HG02852 (cell line): ENCODE data around the gene PRKCE.

Experiments used
- ATAC-seq: cut with Tn5 transposase; IDR thresholded peaks from one replicate; pipeline ENCODE4 v1.9.1; 2021; ENCODE audit warnings: mild to moderate bottlenecking, moderate library complexity; ENCODE audit not compliant: unreplicated experiment

Gene PRKCE

DNA sequence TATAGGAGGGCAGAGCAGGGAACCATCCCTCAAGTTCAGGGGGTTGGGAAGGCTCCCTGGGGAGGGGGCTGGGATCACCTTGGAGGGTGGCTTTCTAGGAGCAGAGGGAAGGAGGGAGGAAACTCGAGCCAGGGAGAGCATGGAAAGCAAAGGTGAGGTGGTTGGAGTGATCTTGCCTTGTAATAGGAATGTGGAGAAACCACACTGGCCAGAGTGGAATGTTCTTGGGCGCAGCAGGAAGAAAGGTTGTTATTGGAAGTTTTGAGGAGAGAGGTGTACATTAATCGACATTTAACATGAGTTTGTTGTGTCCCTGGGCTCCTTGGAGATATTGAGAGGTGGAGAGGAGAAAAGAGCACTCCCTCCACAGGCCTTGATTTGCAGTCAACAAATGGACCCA is 272.2 kb downstream of the PRKCE start:
- no peak for ATAC-seq

DNA sequence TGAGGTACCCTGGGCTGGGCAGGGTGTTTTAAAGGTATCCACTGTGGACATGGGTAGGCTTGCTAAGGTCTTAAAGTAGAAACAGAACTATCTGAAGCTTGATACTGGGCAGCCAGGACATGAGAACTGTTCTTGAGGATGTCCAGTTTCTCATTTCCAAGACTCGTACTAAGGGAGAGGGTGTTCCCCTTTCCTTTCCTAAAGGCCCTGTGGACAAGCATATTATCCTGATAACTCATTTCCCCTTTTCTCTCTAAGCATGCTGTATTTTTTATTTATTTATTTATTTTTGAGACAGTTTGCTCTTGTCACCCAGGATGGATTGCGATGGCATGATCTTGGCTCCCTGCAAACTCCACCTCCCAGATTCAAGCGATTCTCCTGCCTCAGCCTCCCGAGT is 273.6 kb downstream of the PRKCE start:
- ATAC-seq, result no peak

DNA sequence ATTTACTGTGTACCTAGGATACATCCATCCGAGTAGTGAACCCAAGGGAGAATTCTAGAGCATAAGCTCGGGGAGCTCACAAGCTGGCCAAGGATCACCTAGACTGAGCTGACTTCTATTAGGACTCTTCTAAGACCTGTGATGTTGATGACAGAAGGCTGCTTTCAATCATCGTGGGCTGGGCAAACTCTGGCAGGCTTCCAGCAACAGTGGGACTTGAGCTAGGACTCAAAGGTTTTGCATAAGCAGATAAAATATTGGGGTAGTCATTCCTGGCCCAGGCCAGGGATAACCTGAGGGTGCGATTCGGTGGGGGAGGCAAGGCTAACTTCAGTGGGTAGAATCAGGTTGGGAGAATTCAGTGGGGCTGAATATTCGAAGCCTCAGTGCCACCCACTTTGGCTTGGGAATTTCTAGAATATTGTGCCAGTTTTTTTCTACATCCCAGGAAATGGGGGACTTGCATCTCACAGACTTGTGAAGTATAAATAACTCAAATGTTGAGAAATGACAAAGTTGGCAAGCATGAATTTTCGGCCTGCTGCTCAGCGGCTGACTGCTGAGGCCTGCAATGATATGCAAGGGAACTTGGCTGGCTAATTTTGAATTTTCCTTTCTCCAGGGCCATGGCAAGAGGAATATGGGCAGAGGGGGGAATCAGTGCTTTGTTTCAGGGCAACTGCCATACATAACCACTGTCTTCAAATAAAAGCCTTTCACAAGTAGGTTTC is 274.3 kb downstream of the PRKCE start:
- no peak for ATAC-seq

DNA sequence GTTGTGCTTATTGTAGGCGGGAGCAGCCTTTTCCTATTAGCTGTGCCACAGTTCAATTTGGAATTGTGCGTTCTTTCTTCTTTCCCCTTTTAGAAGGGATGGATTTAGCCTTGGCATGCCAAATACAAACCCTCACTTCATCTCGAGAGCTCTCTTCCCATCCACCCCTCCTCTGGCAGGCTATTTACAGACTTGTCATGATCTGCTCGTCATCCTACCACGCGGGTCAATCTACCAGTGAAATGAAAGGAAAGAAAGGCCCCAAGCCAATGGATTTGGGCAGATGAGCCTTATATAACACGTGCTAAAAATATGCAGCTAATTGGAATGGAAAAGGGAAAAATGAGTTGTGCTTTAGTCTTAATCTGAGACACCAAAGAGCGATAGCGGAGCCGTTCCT is 277.5 kb downstream of the PRKCE start:
- ATAC-seq, result no peak

DNA sequence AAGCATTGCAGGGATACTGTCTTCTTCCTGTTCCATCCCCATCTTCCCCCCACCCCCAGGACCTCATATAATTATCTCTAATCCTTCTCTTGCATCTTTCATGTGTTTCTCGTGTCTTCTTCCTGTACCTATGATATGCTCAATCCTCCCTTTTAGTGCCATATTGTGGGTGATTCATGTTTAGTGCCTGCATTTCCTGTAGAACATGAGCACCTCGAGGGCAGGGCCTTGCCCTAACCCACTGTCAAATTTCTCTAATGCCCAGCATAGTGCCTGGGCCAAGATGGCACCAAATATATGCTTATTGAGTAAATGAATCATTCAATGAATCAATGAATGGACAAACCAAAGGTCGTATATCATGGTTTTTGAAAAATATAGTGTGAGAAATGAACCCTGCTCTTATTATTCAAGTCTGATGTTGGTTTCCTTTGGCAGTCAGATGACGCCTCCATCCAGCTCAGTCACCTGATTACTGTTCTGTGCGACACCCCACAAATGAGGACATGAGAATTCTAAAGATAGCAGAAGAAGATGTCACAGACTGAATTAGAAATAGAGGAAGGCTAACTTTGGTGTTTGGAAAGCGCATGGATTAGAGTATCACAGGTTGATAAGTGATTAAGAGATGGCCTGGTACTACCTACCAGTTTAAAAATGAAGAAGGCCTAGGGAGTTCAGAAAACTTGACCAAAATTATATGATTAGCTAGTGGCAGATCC is 278.4 kb downstream of the PRKCE start:
- ATAC-seq, result no peak

DNA sequence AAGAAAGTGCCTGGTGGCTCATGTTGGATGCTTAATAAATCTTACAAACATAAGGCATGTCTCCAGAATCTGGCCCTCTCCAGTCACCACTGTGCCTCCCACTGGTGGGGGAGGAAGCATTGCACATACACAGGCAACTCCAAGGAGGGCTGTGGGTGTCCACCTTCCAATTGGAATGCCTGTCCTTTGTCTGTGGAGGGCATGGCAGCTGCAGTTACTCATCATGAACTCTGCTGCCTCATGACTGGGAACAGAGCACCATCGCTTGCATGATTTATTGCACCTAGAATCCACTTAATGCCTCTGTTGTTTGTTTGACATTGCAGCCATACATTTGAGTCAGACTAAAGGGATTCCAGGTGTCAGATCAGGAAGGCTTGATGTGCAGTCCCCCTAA is 278.9 kb downstream of the PRKCE start:
- ATAC-seq, result no peak

DNA sequence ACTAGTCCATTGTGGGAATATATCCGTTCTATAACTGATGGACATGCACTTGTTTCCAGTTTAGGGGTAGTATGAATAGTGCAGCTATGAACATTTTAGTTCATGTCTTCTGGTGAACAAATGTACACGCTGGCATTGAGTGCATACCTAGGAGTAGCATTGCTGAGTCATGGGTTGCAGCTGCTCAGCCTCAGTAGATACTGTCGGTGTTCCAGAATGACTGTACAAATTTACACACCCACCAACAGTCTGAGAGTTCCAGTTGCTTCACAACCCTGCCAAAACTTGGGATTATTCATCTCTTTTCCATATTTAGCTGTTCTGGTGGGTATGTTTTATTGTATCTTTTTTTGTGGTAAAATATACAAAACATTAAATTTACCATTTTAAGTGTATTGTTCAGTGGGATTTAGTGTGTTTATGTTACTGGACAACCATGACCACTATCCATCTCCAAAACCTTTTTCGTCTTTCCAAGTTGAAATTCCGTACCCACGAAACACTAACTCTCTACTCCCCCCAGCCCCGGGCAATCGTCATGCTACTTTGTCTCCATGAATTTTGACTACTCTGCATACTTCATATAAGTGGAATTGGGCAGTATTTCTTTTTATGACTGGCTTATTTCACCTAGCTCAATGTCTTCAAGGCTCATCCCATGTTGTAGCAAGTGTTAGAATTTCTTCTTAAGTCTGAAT is 281.0 kb downstream of the PRKCE start:
- ATAC-seq, result no peak

DNA sequence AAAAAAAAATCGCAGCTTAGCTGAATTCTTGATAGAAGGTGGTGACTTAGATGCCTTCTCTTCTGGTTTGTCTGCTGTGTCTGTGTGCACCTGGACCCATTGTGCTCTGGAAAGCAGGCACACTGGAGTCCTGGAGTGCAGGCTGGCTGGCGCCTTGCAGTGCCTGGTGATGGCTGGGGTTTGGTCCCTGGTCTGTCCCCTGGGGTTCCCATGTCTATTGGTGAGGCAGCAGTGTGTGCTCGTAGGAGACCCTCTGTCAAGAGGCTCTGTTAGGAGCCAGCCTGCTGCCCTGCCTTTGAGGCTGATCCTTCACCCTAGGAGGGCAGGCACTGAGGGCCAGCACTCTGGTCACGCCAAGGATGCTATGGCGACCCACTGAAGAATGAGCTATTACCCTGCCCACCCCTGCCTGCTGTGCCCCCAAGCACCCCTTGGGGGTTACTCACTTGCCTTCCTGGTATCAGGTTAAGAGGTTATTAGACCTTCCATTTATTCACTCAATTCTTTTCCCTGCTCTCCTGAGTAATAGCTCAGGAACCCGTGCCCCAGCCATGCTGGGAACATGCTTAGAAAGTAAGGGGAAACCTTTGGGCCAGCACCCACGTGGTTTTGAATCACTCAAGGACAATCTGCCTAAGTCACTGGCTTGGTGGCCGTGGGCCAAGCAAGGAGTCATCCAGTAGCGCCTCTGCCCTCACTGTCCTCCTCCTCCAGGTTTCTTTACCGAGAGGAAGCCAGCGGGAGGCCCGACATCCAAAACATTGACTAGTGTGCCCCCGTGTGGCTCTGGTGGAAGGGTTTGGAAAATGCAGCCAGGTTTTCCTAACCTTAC is 284.5 kb downstream of the PRKCE start:
- no peak for ATAC-seq

DNA sequence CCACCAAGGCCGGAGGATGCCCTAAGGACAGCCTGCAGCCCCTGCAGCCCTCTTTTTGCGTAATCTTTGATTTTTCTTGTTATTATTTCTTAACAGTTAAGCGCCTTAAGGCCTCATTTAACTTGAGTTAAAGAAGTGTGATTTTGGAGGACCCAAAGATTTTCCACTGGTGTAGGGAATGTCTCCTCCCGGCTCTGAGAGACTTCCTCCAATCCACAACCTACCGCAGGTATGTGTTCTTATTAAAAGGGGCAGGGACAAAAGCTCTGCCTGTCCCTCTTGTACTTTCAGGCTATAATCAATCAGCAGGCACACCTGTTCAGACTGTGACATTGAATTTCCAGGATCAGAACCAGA is 285.1 kb downstream of the PRKCE start:
- no peak for ATAC-seq

DNA sequence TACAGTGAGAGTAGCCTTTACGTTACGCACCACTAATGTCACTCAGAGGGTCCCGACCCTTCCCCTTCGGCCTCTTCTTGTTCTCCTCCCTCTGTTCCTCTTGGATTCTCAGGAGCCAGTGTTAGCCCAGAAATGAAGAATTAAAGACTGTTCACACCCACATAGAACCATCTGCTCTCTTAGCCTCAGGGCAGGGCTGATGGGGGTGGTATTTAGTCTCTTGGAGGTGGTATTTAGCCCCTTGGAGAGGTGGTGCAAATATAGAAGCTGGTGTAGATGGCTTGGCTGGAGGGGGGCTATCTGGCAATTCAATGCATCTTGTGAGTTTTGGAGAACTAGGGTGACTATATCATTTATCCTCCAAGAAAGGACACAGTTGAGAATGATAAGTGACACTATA is 286.5 kb downstream of the PRKCE start:
- no peak for ATAC-seq

DNA sequence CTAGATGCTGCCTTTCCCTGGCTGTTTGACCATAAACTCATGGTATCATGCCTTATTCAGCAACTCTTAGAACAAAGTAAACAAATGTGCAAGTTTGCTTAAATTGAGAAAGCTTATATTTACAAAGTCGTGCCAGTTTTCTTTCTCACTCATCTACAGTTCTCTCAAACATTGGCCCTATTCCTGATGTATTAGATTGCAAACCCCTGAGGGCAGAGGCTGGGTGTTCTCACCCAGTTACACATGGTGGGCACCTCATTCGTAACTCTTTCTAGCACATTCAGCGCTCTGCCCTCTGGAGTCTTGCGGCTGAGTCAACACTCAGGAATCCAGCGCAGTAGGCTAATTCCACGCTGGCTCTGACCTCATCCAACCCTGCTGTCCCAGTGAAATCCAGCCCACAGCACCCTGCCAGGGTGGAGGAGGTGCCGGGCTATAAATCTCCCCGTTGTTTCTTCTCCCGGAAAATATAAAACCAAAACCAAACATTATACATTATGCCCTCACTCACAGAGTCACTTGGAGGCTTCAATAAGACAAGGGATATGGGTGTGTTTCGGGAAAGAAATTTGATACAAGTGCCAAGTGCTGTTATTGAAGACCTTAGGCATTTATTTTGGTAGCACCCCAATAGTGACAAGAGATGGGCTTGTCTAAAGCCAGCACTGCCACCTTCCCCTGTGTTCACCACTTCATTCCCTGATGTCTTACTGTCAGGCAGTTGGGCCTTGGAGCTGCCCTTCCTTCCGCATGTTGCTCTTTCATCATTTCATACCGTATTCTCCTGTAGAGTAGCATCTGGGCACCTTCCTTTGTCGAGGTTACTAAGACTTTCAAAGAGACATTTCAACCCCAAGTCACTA is 287.4 kb downstream of the PRKCE start:
- no peak for ATAC-seq

DNA sequence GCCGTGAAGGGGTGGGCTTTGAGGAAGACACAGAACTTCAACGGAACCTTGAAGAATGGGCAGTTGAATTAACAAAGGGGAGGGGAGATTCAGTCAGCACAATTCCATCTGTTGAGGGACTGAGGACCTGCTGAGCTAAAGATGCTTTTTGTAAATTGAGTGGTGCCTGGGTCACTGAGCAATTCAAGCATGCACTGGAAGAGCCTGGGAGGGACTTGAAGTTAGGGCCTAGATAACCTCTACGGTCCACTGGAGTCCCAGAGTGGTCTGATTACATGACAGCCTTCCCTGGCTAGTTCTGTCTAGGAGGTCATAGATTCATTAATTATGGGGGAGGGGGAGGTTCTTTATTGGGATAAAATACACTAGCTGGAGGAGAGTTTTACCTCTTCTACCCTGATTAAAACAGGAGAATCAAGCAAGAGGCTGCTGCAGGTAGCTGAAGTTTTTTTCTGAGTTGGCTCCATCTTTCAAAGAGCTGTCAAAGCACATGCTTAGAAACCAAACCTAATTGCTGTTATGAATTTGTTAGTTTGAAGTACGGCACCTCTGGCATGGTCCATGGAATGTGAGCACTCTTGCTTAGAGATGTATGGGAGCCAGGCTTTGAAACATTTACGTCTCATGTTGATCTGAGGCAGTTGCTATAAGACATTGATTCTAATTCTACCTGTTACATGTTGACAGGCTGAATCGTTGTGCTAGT is 290.2 kb downstream of the PRKCE start:
- no peak for ATAC-seq

DNA sequence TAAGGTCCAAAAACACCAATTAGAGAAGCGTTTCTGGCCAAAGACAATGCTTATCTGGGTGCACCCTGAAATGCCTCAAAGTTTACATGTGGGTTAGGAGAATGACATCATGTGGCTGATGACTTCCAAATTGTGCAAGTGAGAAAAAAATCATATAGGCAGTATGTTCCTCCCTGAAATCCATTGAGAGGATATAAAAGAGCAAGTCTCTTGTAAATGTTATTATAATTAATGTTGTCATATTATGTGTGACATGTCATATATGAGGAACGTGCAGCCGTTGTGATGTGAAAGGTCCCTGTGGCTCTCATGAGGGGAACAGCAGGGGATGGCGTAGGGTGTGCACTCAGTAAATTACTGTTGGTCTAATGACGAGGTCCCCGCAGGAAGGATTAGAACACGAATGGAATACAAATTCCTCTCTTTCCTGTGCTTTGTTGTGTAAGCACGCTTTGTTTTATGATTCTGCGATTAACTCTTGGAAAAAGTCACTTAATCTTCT is 290.8 kb downstream of the PRKCE start:
- no peak for ATAC-seq

DNA sequence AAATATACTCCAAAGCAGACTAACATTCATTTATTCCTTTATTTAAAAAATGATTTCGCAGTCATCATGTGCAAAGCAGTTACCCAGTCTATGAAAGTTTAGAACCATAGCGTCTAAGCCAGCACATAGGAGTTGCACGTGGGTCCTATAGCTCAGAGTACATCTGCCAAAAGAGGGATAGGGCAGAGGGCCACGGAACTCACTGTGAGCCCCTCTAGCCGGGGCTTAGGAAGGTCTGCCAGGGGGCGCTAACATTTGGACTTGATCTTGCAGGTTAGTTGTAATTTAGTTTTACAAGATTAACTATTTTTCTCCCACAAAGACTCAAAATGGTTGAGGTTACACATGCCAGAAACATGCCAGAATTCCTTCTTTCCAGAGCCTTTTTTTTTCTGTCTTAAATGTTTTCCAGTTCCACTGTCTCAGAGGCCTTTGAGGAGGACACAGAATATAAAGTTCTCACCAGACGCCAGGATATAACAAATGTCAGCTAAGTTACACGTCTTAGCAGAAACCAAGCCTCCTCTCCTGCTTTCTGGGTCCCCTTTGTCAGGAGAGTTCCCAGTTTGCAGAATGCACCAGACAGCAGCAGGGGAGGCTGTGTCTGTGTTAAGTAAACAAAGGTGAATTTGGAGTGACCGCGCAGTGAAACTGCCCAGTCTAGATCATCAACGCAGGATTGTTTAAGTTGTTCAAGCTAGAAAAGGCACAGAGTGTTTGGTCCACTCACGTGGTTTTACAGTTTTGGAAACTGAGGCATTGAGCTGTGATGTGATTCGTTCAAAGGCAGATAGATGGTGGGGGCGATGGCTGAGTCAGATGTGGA is 292.0 kb downstream of the PRKCE start:
- ATAC-seq, result no peak

DNA sequence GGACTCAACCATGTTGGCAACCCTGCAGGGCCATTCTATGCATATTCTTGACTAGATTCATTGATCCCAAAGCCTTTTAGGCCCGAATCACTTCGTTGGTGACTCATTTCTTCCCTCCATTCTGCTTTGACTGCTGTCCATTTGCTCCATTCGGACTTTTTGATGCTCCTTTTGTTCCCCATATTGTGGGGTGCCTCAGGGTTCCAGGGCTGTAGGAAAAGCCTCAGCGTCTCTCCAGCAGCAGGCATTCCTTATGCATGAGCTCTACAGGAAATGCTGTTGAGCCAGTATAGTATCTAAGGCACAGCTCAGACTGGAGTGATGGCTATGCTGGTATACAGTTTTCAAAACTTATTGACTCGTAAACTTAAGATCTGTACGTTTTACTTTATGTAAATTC is 292.6 kb downstream of the PRKCE start:
- no peak for ATAC-seq

DNA sequence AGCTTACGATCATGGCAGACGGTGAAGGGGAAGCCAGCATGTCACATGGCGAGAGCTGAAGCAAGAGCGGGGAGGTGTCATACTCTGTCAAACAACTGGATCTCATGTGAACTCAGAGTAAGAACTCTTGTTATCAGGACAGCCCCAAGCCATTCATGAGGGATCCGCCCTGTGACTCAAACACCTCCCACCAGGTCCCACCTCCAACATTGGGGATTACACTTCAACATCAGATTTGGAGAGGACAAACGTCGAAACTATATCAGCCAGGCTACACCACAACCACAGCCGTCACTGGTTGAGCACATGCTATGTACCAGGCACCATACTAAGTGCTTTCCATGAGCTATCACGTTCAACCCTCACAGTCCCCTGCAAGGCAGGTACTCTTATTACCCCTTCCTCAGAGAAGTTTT is 293.8 kb downstream of the PRKCE start:
- no peak for ATAC-seq

DNA sequence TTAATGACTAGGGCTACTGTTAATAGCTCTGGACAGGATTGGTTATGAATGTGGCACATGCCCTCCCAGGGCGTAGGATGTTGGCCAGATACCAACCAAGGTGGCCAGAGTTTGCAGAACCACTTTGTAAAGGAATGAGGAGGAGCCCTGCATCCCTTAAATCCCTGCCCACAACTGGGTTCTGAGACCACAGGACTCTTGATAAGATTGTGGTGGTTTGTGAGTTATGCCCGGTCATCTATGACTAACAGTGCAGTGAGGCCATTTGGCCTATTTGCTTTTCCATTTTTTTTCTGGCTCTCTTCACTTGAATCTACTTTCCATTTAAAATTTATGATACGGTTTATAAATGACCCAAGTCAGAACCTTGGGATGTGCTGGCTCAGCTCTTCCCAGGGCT is 294.5 kb downstream of the PRKCE start:
- ATAC-seq, result no peak

DNA sequence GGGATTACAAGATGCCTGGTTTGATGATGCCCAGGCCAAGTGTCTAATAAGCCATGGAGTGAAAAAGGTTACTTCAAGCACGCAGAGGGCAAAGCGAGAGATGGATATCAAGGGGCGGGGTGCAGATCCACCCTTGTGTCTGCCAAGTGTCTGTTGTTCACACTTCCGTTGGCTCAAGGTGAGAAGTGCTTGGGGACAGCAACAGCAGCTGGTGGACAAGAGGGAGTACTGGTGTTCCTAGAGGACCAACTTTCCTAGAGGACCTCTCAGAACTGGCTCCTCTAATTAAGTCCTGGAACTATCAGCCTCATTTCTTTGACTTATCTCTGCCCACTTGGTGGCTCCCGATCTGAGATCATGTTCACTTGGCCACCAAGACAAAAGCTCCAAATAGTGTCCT is 299.1 kb downstream of the PRKCE start:
- ATAC-seq, result no peak
